ENCODE results near the gene ZWILCH.
"Not testable (repeated sequence)": the region's sequence is repeated elsewhere in the genome, so short reads cannot be mapped to it uniquely, and the experiment has no call there.

The ZWILCH gene

GRCh38 chr15:66489179-66489791 lies 15.8 kb upstream of the ZWILCH start:
- DNase-seq = peak; percentile 34

DNA sequence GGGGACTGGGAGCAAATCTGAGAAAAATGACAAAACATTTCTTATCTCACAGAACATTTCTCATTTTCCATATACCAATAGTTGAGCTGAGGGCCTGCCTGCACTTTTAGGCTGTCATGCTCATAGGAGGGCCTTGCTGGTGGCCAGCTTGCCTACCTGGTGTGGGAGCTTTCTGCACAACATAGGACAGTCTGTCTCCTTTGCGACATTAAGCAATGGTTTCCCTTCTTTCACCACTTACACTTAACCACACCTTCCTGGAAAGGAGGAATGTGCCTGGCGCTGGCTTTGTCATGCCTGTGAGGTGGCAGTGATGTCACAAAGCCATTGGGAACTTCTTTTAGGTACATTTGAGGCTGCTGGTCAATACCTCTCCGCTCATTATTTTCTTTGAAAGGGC lies 13.3 kb upstream of the ZWILCH start:
- DNase-seq = peak; percentile 44

- DNase-seq = peak; percentile 10
These were observed 10.9 kb upstream of the ZWILCH start for GRCh38 chr15:66494262-66494661.

DNA sequence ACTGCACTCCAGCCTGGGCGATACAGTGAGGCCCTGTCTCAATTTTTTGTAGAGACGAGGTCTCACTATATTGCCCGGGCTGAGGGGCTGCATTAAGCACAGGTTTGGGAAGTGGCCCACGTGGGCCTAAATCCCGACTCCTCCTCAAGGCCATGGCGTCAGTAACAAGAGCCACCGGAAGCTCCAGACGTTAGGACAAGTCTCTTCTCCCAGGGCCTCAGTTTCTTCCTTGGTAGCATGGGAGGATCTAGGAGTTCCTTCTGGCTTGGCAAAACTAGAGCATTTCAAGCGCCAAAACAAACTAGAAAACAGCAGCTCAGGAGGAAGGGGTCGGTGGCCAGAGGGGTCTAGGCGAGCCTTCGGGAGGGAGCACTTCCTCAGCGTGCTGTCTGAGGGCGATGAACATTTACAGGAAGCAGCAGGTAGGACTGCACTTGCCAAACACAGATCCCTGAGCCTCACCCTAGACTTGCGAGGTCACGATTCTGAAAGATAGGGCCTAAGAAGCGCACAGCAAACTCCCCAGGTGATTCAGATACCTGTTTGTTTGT lies 8.1 kb upstream of the ZWILCH start:
- no peak for DNase-seq

DNA sequence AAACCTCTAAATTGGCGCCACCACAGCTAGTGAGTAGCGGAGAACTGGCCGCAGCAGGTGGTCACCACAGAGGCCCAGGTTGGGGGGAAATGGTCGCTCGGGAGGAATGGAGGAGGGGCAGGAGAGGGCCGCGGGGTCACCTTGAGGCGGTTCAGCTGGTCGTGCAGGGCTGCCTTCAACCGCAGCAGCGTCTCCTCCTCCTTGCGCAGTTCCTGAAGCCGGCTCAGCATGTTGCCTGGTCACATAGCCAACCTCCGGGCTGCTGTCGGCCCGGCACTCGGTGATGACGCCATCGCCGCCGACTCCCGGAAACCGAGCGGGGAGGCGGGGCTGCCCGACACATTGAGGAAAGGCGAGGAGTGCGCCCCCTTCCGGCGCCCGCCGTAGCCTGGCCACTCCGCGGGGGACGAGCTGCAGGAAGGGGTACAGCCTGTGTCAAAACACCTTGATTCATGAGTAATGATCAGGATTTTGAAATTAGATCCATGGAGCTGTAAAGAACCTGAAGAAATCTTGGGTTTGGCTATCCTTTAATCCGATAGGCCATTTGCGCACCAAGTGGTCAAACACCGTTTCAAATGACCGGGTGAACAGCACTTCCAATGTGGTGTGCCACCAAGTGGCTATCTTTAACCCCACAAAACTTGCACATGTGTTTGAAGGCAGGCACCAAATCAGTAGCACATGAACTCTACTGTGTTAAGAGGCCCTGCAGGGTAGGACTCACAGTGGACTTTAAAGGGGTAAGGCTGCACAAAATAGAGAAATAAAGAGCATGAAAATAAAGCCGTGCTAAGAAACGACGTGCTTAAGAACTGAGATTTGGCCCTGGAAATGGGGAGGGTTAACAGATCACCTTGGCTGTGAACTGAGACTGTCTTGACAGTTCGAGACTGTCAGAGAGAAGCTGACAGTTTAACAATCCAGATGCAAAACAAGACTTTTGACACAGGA lies 7.3 kb upstream of the ZWILCH start, which contains the start of gene SNAPC5:
TSS of gene SNAPC5 (minus strand) at position 261 of the 954 bp plus-strand sequence. CDS start at position 230, 31 bp downstream.
- peak; percentile 98 for DNase-seq

GRCh38 chr15:66498501-66499386 lies 6.4 kb upstream of the ZWILCH start:
- peak; percentile 40 for DNase-seq

GRCh38 chr15:66500346-66500745 lies 4.8 kb upstream of the ZWILCH start:
- DNase-seq = peak; percentile 12

DNA sequence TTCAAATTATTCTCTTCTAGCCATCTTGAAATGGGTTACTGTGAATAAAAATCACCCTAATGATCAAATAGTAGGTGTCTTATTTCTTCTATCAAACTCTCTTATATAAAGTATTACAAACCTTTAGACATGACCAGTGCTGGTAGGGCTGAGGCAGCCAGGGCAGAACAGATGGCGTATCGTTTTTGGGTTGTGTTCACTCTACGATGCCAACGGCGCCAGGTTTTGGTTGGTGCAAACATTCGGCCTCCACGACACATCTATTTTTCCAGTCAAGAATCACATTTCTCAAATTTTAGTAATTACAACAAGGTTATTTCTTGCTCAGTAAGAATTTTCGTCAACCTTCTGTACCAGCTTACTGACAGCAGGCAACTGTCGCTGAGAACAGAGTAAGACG lies 2.6 kb upstream of the ZWILCH start:
- DNase-seq = peak; percentile 13

- not testable (repeated sequence) for DNase-seq
These were observed 2.0 kb upstream of the ZWILCH start for GRCh38 chr15:66503041-66503648.

- peak; percentile 8 for DNase-seq
These were observed 1.2 kb upstream of the ZWILCH start for GRCh38 chr15:66503780-66504562.

- DNase-seq = no peak
These were observed 295 bp downstream of the ZWILCH start for GRCh38 chr15:66505430-66505811.

GRCh38 chr15:66505818-66506217 lies 692 bp downstream of the ZWILCH start:
- DNase-seq = peak; percentile 19

- DNase-seq = no peak
These were observed 3.3 kb downstream of the ZWILCH start for GRCh38 chr15:66508293-66508883.

GRCh38 chr15:66514586-66514985 lies 9.5 kb downstream of the ZWILCH start:
- no peak for DNase-seq

DNA sequence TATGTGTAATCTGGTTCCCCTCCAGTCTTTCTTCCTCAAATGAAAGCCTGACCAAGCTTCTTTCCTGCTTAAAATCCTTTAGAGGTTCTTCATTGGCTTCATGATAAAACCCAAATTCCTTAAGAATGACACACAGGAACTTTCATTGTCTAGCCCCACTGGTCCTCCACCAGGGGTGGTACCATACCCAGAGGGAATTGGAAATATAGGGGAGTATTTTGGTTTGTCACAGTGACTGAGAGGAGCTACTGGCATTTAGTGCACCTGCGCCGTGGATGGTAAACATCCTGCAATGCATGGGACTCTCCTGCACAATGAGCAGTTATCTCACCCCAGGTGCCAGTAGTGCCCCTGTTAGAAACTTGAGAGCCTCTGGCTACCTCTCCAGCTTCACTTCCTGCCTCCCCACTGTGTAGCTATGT lies 10.8 kb downstream of the ZWILCH start:
- no peak for DNase-seq

- no peak for DNase-seq
These were observed 18.8 kb downstream of the ZWILCH start for GRCh38 chr15:66523926-66524325.

- DNase-seq = no peak
These were observed 19.7 kb downstream of the ZWILCH start for GRCh38 chr15:66524838-66525237.

DNA sequence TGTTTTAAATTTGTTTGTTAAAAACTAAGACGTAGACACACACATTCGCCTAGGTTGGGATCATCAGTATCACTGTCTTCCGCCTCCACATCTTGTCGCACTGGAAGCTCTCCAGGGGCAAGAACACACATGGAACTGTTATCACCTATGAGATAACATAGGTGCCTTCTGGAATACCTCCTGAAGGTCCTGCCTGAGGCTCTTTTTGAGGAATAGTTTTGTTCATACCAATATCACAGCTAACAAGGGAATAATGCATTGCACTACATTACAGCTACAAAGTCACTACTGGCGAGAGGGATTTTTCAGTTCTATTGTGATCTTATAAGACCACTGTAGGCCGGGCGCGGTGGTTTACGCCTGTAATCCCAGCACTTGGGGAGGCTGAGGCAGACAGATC lies 29.9 kb downstream of the ZWILCH start:
- no peak for DNase-seq

DNA sequence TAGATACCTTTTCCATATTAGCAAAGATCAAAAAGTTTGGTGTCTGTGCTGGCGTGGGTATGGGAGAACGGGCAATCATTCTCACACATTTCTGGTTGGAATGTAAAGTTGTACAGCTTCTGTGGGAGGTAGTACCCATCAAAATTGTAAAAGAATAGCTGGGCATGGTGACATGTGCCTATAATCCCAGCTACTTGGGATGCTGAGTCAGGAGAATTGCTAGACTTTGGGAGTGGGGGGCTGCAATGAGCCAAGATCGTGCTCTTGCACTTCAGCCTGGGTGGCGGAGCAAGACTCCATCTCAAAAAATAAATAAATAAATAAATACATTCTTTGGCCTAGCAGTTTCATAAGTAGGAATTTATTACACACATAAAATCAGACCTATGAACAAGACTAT lies 37.8 kb downstream of the ZWILCH start:
- no peak for DNase-seq

DNA sequence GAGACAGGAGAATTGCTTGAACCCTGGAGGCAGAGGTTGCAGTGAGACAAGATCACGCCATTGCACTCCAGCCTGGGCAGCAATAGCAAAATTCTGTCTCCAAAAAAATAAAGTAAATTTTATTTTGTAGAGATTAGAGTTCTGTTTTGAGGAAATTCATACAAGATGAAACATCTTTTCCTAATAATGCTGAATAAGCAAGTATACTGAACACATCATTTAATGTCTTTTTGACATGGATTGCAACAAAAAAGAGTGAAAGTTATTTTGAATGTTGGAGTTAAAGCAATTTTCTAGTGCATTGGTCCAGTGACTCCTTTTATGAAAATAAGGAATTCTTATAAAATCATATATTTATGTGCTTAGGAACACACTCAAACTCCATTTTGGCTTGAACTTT lies 40.1 kb downstream of the ZWILCH start:
- DNase-seq = no peak

DNA sequence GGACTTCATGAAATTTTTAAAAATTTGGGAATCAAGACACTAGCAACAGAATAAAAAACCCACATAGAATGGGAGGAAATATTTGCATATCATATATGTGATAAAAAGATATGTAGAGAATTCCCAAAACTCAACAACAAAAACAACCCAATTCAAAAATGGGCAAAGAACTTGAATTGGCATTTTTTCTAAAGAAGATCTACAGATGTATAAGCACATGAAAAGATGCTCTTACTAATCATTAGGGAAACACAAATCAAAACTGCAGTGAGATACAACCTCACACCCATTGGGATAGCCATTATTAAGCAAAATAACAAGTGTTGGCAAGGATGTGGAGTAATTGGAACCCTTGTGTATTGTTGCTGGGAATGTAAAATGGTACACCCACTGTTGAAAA lies 50.6 kb downstream of the ZWILCH start:
- DNase-seq = no peak

All from islet precursor cell (in vitro differentiated cells).